GM20000 (cell line): ENCODE measurements around the gene SCAPER.

Experiments
- DNase-seq: peaks from one replicate; pipeline ENCODE4 v3.0.0; 2012; ENCODE audit warnings: low spot score
- CTCF ChIP-seq: IDR thresholded peaks from 2 replicates; pipeline ENCODE4 v1.5.1; 2012; ENCODE audit warnings: mild to moderate bottlenecking, control low read depth; ENCODE audit errors: extremely low read depth, missing control alignments

Gene SCAPER

GRCh38 chr15:76464247-76464646, 440.9 kb downstream of the SCAPER start:
- no peak for DNase-seq
- no peak for TF ChIP-seq CTCF

- DNase-seq, result no peak
- no peak for TF ChIP-seq CTCF
These were observed 444.3 kb downstream of the SCAPER start for GRCh38 chr15:76460871-76461270.

GRCh38 chr15:76460347-76460746, 444.8 kb downstream of the SCAPER start:
- no peak for TF ChIP-seq CTCF
- DNase-seq, result no peak

- DNase-seq, result no peak
- no peak for TF ChIP-seq CTCF
These were observed 453.6 kb downstream of the SCAPER start for GRCh38 chr15:76451540-76451939.

- DNase-seq, result no peak
- TF ChIP-seq CTCF, result no peak
These were observed 455.7 kb downstream of the SCAPER start for GRCh38 chr15:76449455-76449854.

GRCh38 chr15:76448755-76449154, 456.4 kb downstream of the SCAPER start:
- TF ChIP-seq CTCF, result no peak
- no peak for DNase-seq

- no peak for TF ChIP-seq CTCF
- no peak for DNase-seq
These were observed 457.3 kb downstream of the SCAPER start for GRCh38 chr15:76447728-76448441.
